ENCODE data around the gene PRICKLE2. TPM values are rescaled to one million over a fixed set of nuclear protein-coding genes. Genes with fewer than 3 reads are reported as not detected.
A peak's percentile ranks its signal among the peaks of the same experiment; 100 is the strongest.

The PRICKLE2 gene
- total RNA-seq, 1 experiment from 2014 or later, result 3.2 TPM

- WGBS (ENCODE audit: extremely low coverage, insufficient read length, low lambda C conversion rate), result no CpG with 5 or more reads among the region's 7 CpGs
- Histone ChIP-seq H3K79me1 (ENCODE audit: insufficient read depth, low read depth, low read length, poor library complexity, severe bottlenecking) (no peaks in the 10 kb centered on the region), H3K9me3 (ENCODE audit: control insufficient read depth, low read depth, low read length) (no peaks in the 10 kb centered on the region), H3K56ac (ENCODE audit: insufficient read length, low read depth, low read length) (no peak overlapping the region), H4K5ac (ENCODE audit: insufficient read length, low read depth, low read length) (no peak overlapping the region), H2BK5ac (ENCODE audit: insufficient read length, low read length) (no peak overlapping the region), H3K9ac (ENCODE audit: extremely low read depth, insufficient read length, low read length) (no peak overlapping the region), H2BK12ac (ENCODE audit: insufficient read length, low read depth, low read length) (no peak overlapping the region), H3K14ac (ENCODE audit: insufficient read depth, low read length) (no peak overlapping the region), H2BK120ac (ENCODE audit: low read depth, low read length, poor library complexity, severe bottlenecking) (peak overlapping the region; percentile 30), H3K23ac (ENCODE audit: insufficient read length, low read depth, low read length) (no peak overlapping the region), H3K4ac (ENCODE audit: low read depth, low read length) (no peak overlapping the region), H2AFZ (ENCODE audit: low read length) (no peak overlapping the region), H2AK5ac (ENCODE audit: insufficient read length, low read length) (no peak overlapping the region), H4K91ac (ENCODE audit: insufficient read length, low read depth, low read length) (no peak overlapping the region), H2BK15ac (ENCODE audit: low read depth, low read length) (no peak overlapping the region), H3K23me2 (ENCODE audit: insufficient read length, low read depth, low read length, poor library complexity, severe bottlenecking) (no peaks in the 10 kb centered on the region), H3K4me1 (ENCODE audit: insufficient read depth, low read length) (peaks cover 14% of the 10 kb centered on the region; the same call in 1 of the 2 replicates), H4K20me1 (ENCODE audit: control insufficient read depth, insufficient read depth, insufficient read length) (no peaks in the 10 kb centered on the region), H4K8ac (replicated peaks; ENCODE audit: insufficient read length, low read depth, low read length) (no peak overlapping the region), H3K27ac (ENCODE audit: insufficient read length, low read depth, low read length) (no peak overlapping the region), H3T11ph (ENCODE audit: low read length) (no peak overlapping the region), H3K4me2 (ENCODE audit: insufficient read depth, insufficient read length, low read length) (no peak overlapping the region), H3K18ac (ENCODE audit: insufficient read length, low read depth, low read length) (no peak overlapping the region), H3K27me3 (ENCODE audit: insufficient read depth, low read length) (no peaks in the 10 kb centered on the region), H2BK20ac (ENCODE audit: low read depth, low read length, poor library complexity, severe bottlenecking) (no peak overlapping the region), H3K79me2 (ENCODE audit: insufficient read depth, low read length) (no peaks in the 10 kb centered on the region)
- no peaks in the 10 kb centered on the region; a peak in 1 of 5 replicates for H3K9me3 Mint-ChIP-seq
- H3K4me1 Mint-ChIP-seq, result peaks cover 48 to 49% of the 10 kb centered on the region in 2 experiments
- no peaks in the 10 kb centered on the region for H3K36me3 Mint-ChIP-seq (ENCODE audit: insufficient read depth in 1 of 3, low read depth in 3 of 3)
- no peak for TF ChIP-seq CTCF (conservative IDR thresholded peaks at IDR 0.05)
- H3K27ac Mint-ChIP-seq, result no peak overlapping the region; a peak in 1 of 7 replicates
- no peak overlapping the region for H3K4me3 Mint-ChIP-seq
- H3K27me3 Mint-ChIP-seq (ENCODE audit: low read depth), result peaks cover 5% of the 10 kb centered on the region
- no peak for DNase-seq
Measured at GRCh38 chr3:64047787-64048186, 177.5 kb downstream of the PRICKLE2 start.
